NCI-H1930 (cell line): Measurements from ENCODE around the gene CSMD2.
"Not testable (repeated sequence)": the region's sequence is repeated elsewhere in the genome, so short reads cannot be mapped to it uniquely, and the experiment has no call there.

Experiments used
- DNase-seq, 2 experiments: peaks; one replicate each; lab custom pipeline; 2025; lab: John Stamatoyannopoulos, UW

Gene CSMD2

DNA sequence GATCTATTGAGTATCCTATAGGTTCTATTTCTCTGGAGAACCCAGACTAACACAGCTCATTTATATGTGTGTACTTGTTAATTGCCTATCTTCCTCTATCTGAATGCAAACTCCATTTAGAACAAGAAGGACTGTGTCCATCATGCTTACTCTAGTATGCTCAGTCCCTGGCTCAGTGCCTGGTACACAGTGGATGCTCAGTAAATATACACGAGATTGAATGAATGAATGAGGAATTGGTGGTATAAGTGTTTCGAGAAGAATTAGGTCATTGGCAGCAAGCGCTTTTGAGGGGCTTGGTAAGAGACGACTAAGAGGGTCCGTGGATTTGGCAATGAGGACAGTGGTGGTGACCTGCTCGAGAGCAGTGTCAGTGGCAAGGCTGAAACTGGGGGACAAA is 112.5 kb downstream of the CSMD2 start:
- no peak for DNase-seq

DNA sequence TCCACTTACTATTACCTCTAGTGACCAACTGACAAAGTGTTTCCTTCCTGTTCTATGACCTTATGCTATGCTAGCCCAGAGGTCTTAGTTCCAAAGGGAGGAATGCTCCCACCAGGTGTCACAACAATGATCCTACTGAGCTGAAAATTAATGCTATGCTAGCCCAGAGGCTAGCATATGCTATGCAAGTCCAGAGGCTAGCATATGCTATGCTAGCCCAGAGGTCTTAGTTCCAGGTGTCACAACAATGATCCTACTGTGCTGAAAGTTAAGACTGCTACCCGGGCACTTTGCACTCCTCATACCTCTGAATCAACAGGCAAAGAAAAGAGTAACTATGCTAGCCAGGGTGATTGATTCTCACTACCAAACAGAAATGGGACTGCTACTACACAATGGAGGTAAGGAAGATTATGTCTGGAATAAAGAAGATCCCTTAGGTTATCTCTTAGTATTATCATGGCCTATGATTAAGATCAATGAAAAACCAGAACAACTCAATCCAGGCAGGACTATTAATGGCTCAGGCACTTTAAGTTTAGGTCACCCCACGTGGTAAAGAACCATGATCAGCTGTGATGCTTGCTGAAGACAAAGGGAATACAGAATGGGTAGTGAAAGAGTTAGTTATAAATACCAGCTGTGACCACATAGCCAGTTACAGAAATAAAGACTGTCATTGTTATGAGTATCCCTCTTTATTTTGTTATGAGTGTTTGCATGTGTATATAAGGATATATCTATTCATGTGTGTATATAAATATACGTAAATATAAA is 114.1 kb downstream of the CSMD2 start:
- DNase-seq: no peak

- no peak for DNase-seq
Observed at GRCh38 chr1:34049994-34050393, 115.0 kb downstream of the CSMD2 start.

DNA sequence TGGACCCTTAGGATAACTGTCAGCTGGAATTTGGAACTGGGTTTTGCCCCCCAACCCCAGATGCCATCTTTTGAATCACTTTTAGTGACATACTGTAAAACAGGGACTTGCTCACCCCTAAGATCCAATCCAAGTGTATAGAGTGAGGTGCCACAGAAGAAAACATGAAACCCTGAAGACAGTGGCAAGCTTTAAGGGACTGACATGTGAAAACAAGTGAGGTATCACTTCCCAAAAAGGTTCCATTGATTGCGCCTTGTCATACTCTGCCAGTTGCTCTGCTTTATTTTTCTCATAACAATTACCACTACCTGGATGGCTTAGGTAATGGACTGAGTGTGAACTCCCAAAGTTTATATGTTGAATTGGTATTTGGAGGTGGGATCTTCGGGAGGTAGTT is 115.6 kb downstream of the CSMD2 start:
- no peak for DNase-seq

GRCh38 chr1:34037856-34038255 is 127.2 kb downstream of the CSMD2 start:
- no peak for DNase-seq

DNA sequence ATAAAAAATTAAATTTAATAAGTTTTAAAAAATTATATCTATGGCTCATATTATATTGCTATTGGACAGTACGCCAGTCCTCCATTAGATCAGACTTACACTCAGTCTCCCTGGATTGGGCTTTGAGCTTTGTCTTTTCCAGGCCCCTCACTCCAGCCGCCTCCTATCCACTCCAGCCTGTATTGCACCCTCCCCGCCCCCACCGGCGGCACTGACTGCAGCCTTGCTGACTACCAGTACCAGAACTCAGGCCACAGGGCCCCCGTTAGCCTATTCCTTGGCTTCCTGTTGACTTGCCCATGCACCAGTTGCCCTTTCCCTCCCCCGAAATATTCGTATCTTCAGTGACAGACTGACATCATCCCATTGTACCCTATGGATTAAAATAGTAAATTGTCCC is 127.9 kb downstream of the CSMD2 start:
- no peak for DNase-seq

DNA sequence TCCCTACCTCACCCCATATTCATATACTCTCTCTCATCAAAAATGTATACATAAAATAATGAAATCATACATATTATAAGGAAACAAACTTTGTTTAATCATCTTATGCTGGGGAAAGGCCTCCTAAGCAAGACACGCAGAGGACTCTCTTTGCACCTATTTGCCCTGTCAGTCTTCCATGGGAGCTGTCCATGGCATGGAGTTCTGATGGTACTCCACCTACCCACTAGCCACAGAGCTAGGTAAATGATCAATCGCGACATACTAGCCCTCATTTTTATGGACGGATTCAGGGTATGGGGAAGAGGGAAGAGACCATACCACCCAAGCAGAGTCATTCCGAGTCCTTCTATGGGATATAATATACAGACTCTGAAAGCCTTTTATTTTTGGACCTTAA is 131.0 kb downstream of the CSMD2 start:
- no peak for DNase-seq

DNA sequence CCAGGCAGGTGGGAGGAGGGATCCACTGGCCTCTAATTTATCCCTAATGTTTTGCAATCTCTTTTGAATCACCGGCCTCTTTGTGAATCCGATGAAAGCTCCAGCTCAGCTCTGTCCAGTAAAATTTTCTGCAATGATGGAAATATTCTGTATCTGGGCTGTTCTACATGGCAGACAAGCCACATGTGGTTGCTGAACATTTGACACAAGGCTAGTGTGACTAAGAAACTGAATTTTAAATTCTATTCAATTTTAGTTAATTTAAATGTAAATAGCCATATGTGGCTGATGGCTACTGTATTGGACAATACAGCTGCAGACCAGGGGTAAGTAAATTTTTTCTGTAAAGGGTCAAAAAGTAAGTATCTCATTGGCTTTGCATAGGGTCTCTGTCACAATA is 135.1 kb downstream of the CSMD2 start:
- DNase-seq: no peak

GRCh38 chr1:34029515-34029914 is 135.5 kb downstream of the CSMD2 start:
- no peak for DNase-seq

- no peak for DNase-seq
Observed at GRCh38 chr1:34028381-34029055, 136.5 kb downstream of the CSMD2 start.

GRCh38 chr1:34025675-34026074 is 139.4 kb downstream of the CSMD2 start:
- no peak for DNase-seq

- no peak for DNase-seq
Observed at GRCh38 chr1:34024485-34024884, 140.5 kb downstream of the CSMD2 start.

GRCh38 chr1:34019741-34020552 is 145.1 kb downstream of the CSMD2 start:
- DNase-seq: no peak

DNA sequence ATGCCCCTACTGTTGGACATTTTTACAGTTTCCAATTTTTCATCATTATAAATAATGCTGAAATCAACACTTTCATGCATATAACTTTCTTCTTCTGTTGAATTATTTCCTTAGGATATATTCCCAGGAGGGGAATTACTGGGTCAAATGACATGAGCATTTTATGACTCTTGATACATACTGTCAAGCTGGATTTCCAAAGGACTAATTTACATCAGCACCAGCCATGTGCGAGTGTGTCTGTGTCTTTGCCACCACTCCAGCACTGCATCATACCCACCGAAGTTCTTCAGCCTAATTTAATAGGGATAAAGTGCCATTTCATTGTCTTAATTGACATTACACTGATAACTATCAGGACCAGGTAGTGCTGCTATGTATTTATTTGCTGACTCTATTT is 146.7 kb downstream of the CSMD2 start:
- no peak for DNase-seq

DNA sequence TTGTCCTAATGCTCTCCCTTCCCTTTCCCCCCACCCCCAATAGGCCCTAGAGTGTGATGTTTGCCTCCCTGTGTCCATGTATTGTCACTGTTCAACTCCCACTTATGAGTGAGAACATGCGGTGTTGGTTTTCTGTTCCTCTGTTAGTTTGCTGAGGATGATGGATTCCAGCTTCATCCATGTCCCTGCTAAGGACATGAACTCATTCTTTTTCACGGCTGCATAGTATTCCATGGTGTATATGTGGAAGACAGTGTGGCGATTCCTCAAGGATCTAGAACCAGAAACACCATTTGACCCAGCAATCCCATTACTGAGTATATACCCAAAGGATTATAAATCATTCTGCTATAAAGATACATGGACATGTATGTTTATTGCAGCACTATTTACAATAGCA is 148.7 kb downstream of the CSMD2 start:
- DNase-seq: not testable (repeated sequence)

DNA sequence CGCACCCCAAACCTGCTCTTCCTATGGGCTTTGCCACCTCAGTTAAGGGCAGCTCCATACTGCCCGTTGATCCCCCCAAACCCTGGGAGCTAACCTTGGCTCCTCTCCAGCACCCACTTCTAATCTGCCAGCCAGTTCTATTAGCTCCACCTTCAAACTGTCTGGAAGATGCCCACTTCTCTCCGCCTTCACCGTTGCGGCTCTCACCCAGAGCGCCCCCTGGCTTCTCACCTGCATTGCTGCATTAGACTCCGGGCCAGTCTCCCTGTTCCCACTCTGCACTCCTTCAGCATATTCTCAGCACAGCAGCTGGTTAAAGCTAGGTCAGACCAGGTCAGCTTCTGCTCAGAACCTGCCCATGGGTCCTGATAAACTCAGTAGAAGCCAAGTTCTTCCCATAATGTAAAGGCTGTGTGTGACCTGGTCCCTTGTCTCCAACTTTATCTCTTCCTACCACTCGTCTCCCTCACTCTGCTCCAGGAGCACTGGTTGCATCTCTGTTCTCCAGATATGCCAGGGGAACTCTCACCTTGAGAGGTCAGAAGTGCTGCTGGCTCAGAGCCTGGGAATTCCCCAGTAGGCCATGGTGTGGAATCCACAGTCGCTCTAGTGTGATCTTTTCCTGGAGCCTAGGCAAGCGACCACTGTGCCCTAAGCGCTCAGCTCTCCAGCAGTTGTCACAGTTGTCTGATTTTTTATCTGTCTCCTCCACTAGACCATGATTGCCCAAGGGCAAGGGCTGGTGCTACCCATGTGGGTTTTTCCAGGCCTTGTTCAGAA is 150.9 kb downstream of the CSMD2 start:
- no peak for DNase-seq

DNA sequence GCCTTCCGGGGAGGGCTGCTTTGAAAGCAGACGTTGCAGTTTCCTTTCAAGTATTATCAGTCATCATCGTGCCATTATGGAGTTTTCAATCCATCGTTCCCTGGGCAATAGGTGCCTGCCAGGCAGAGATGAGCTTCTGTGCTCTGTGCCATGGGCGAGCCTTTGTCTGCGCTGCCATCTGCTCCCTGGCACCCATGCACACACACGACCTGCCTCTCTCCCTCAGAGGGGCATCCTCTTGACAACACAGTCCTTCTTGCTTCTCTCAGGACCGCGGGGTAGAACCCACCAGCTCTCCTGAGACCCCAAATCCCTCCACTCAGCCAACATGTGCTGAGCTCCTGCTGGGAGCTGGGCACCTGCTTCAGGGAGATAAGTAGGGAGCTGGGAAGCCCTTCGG is 151.9 kb downstream of the CSMD2 start:
- no peak for DNase-seq

GRCh38 chr1:34009340-34009985 is 155.6 kb downstream of the CSMD2 start:
- DNase-seq: no peak

DNA sequence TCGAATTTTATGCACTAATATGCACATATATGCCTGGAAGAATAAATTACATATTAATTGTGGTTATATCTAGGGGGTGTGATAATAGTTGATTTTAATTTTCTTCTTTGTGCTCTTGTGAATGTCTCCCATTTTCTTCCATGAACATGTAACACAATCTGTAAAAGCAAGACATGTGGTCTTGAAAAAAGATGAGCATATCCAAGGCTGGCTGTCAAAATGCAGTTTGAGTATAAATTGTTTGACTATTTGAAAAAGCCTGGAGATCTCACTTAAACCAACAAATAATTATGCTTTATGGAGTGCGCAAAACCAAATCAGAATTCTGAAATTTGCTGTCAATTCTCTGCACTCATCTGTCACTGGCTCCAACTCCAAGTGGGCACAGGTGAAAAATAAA is 157.3 kb downstream of the CSMD2 start:
- no peak for DNase-seq

DNA sequence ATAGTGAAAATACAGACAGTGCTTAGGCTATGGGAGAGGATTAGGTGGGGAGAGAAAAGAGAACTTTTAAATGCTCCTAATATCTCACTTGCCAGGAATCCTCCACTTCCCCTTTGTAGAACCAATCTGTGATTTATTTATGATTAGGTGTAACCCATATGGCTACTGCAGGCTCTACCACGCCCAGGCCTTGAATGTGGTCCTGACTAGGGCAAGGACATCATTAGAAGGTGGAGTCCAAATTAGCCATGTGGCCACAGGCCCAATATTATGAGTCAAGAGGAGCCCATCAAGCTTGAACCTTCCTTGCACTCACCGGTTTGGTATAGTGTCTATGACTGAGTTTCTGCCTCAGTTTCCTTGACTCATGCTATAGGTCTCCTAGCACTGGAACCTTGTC is 159.7 kb downstream of the CSMD2 start:
- DNase-seq: no peak

DNA sequence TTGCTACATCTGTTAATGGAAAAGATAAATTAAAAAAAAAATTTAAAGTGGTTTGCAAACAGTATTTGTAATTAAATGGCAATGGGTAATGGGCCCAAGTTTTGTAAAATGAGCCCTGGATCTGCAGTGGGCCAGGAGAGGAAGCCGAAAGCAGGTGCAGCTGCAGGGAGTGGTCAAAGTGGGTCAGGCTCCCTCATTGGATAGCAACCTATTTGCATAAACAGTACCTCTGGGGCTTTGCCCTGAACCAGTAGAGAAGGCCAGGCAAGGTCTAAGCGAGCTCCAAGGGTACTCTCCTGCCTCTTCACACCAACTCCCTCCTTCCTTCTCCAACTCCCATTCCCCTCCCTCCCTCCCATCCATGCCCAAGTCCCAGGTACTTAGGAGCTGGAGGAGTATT is 162.2 kb downstream of the CSMD2 start:
- DNase-seq: no peak
